AG10803 (cell line): ENCODE measurements around the gene RPUSD4.

Experiments
- DNase-seq: peaks from one replicate; pipeline ENCODE4 v3.0.0; 2010; ENCODE audit warnings: low read depth
- H3K4me3 ChIP-seq: 2 replicates; pipeline ENCODE4 v1.5.1; 2011; ENCODE audit warnings: mild to moderate bottlenecking, low read length, control low read depth
- CTCF ChIP-seq: conservative IDR thresholded peaks from 2 replicates; pipeline ENCODE4 v1.5.1; 2011; ENCODE audit warnings: mild to moderate bottlenecking, low read length, control low read depth, inconsistent platforms

The RPUSD4 gene

GRCh38 chr11:126152152-126152551 is 59.3 kb downstream of the RPUSD4 start:
- no peak overlapping the region for H3K4me3 ChIP-seq
- TF ChIP-seq CTCF: no peak
- no peak for DNase-seq
